A673 (cell line): Measurements from ENCODE around the gene IL1RAPL2. TPM values are rescaled to one million over a fixed set of nuclear protein-coding genes. Genes with fewer than 3 reads are reported as not detected.

Experiments used
- BruUV-seq: library from RNA; stranded (reverse); fragments of 400-500 nt; replicated peaks from 2 replicates; lab custom pipeline; 2021; lab: Mats Ljungman, UMichigan
- CTCF ChIA-PET: fragments of 300-600 bp; sonication (Branson Sonifier 250); formaldehyde crosslinking; loops from one replicate; lab custom pipeline; 2022; ENCODE audit warnings: antibody characterized with exemption; lab: Charles Lee
- POLR2A ChIA-PET: fragments of 300-600 bp; sonication (Branson Sonifier 250); formaldehyde crosslinking; loops from one replicate; lab custom pipeline; 2022; ENCODE audit warnings: antibody characterized with exemption; ENCODE audit not compliant: low non-redundant PET; lab: Charles Lee
- DNase-seq: peaks from one replicate; pipeline ENCODE4 v3.0.0-alpha.2; 2015; ENCODE audit warnings: low spot score
- H3K27ac ChIP-seq: fragments of 200-600 bp; sonication (generic); 2 replicates; pipeline ENCODE4 v1.5.1; 2016; ENCODE audit warnings: mixed run types, low read depth, mild to moderate bottlenecking, mixed read lengths, antibody characterized with exemption, low read length; ENCODE audit not compliant: poor library complexity, severe bottlenecking
- H3K27me3 ChIP-seq: fragments of 200-600 bp; sonication (generic); replicated peaks from 2 replicates; pipeline ENCODE4 v1.6.1; 2017; ENCODE audit warnings: mixed run types, low read depth, mild to moderate bottlenecking, mixed read lengths, antibody characterized with exemption, low read length; ENCODE audit not compliant: insufficient read depth, poor library complexity
- H3K36me3 ChIP-seq: fragments of 200-600 bp; sonication (generic); 2 replicates; pipeline ENCODE4 v1.6.1; 2016; ENCODE audit warnings: mixed run types, mild to moderate bottlenecking, mixed read lengths, antibody characterized with exemption, low read length; ENCODE audit not compliant: insufficient read depth, poor library complexity, severe bottlenecking
- H3K4me1 ChIP-seq: fragments of 200-600 bp; sonication (generic); 2 replicates; pipeline ENCODE4 v1.6.1; 2017; ENCODE audit warnings: mixed run types, mild to moderate bottlenecking, mixed read lengths, antibody characterized with exemption, low read length; ENCODE audit not compliant: insufficient read depth, poor library complexity, severe bottlenecking
- H3K4me3 ChIP-seq: fragments of 200-600 bp; sonication (generic); 2 replicates; pipeline ENCODE4 v1.5.1; 2016; ENCODE audit warnings: low read depth, mixed run types, mild to moderate bottlenecking, mixed read lengths, low read length; ENCODE audit not compliant: poor library complexity, severe bottlenecking
- H3K9me3 ChIP-seq: fragments of 200-600 bp; sonication (generic); 2 replicates; pipeline ENCODE4 v1.6.1; 2016; ENCODE audit warnings: mixed run types, low read depth, mild to moderate bottlenecking, mixed read lengths, antibody characterized with exemption, low read length; ENCODE audit not compliant: poor library complexity, severe bottlenecking
- EZH2 ChIP-seq: fragments of 200-600 bp; sonication (generic); IDR thresholded peaks from 2 replicates; pipeline ENCODE4 v1.6.1; 2017; ENCODE audit warnings: borderline replicate concordance, low read depth, mild to moderate bottlenecking, mixed read lengths, antibody characterized with exemption, low read length; ENCODE audit not compliant: poor library complexity, severe bottlenecking
- intact Hi-C: fragments of 100-400 bp; cut with micrococcal nuclease; formaldehyde crosslinking; loops from one replicate; pipeline ENCODE4 v1.10.0; 2022; ENCODE audit not compliant: unreplicated experiment
- total RNA-seq: library from RNA; stranded (reverse); gene quantifications from 2 replicates; pipeline ENCODE4 v1.2.3, GENCODE V29; 2021
- TF ChIP-seq, protein P1 (sequence below): fragments of 300-800, 200-600 bp; sonication (generic); conservative IDR thresholded peaks from 2 replicates; pipeline ENCODE4 v1.5.1; 2017; ENCODE audit warnings: low read depth, mild to moderate bottlenecking, antibody characterized with exemption, low read length, moderate library complexity, mixed read lengths

The IL1RAPL2 gene
- total RNA-seq, 1 experiment from 2014 or later, result not detected

- peaks cover 9% of the 10 kb centered on the region for H3K27me3 ChIP-seq
- H3K36me3 ChIP-seq, result no peaks in the 10 kb centered on the region
- no peak overlapping the region for H3K27ac ChIP-seq
- H3K4me1 ChIP-seq, result no peaks in the 10 kb centered on the region
- intact Hi-C loops, result loop anchor here (10.0 kb wide), 1 partner anchor 58 kb away; no protein-coding TSS in a partner anchor
- BruUV-seq, result no TSS peak
- no peak overlapping the region for H3K4me3 ChIP-seq
- no peak for TF ChIP-seq EZH2
- TF ChIP-seq, protein P1, sequence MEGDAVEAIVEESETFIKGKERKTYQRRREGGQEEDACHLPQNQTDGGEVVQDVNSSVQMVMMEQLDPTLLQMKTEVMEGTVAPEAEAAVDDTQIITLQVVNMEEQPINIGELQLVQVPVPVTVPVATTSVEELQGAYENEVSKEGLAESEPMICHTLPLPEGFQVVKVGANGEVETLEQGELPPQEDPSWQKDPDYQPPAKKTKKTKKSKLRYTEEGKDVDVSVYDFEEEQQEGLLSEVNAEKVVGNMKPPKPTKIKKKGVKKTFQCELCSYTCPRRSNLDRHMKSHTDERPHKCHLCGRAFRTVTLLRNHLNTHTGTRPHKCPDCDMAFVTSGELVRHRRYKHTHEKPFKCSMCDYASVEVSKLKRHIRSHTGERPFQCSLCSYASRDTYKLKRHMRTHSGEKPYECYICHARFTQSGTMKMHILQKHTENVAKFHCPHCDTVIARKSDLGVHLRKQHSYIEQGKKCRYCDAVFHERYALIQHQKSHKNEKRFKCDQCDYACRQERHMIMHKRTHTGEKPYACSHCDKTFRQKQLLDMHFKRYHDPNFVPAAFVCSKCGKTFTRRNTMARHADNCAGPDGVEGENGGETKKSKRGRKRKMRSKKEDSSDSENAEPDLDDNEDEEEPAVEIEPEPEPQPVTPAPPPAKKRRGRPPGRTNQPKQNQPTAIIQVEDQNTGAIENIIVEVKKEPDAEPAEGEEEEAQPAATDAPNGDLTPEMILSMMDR, result no peak
- ChIA-PET POLR2A (no interaction called here), CTCF (no interaction called here)
- H3K9me3 ChIP-seq, result no peaks in the 10 kb centered on the region
- DNase-seq, result no peak
Observed at GRCh38 chrX:105136786-105137185, 570.8 kb downstream of the IL1RAPL2 start.

DNA sequence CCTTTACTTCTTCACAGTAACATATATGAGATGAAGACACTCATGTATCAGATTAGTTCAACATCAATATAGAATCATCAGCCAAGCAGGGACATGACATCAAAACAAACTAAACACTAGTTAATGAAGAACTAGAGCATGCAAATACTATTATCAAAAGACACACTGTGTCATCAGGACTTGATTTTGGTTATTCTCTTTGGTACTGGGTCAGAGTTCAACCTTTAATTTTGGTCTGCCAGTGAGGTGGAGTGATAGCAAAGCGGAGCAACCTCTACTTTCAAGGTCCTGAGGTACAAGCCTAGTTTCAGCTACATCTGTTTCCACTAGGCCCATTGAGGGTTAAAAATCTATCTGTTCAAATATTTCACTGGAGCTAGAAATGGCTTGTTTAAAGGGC lies 584.0 kb downstream of the IL1RAPL2 start:
- ChIA-PET CTCF (no interaction called here), POLR2A (no interaction called here)
- TF ChIP-seq, protein P1, result no peak
- TF ChIP-seq EZH2, result no peak
- no peak for DNase-seq
- Histone ChIP-seq H3K4me1 (no peaks in the 10 kb centered on the region), H3K27ac (no peak overlapping the region), H3K27me3 (no peaks in the 10 kb centered on the region), H3K4me3 (no peak overlapping the region), H3K36me3 (no peaks in the 10 kb centered on the region), H3K9me3 (no peaks in the 10 kb centered on the region)
- intact Hi-C loops, result no loop called here
- no TSS peak for BruUV-seq

- CTCF ChIA-PET, result no interaction called here
- intact Hi-C loops, result no loop called here
- Histone ChIP-seq H3K27me3 (no peaks in the 10 kb centered on the region), H3K4me3 (no peak overlapping the region), H3K9me3 (no peaks in the 10 kb centered on the region), H3K36me3 (no peaks in the 10 kb centered on the region), H3K4me1 (no peaks in the 10 kb centered on the region), H3K27ac (no peak overlapping the region)
- no TSS peak for BruUV-seq
- POLR2A ChIA-PET, result no interaction called here
- DNase-seq, result no peak
- TF ChIP-seq, protein P1, result no peak
- TF ChIP-seq EZH2, result no peak
Observed at GRCh38 chrX:105150557-105150956, 584.6 kb downstream of the IL1RAPL2 start.
